HCT116 (cell line): Measurements from ENCODE around the gene MICOS13.

Experiments
- CTCF ChIP-seq, 3 experiments: fragments of 200-600 bp in 1 of 3; sonication (generic) in 1 of 3; IDR thresholded peaks in 2 of 3; conservative IDR thresholded peaks in 1 of 3; 2 replicates each; pipeline ENCODE4 v1.5.1; 2012 to 2017; ENCODE audit warnings: low read depth in 2 of 3, low read length in 2 of 3, antibody characterized with exemption in 1 of 3, borderline replicate concordance in 1 of 3, control low read depth in 1 of 3, mild to moderate bottlenecking in 1 of 3, mixed read lengths in 1 of 3, mixed run types in 1 of 3, moderate library complexity in 1 of 3; ENCODE audit not compliant: insufficient read depth in 1 of 3
- ELF1 ChIP-seq: IDR thresholded peaks from 2 replicates; pipeline ENCODE4 v1.6.1; 2012; ENCODE audit warnings: low read depth, borderline replicate concordance
- MAX ChIP-seq: IDR thresholded peaks from 2 replicates; pipeline ENCODE4 v1.6.1; 2012
- POLR2AphosphoS5 ChIP-seq: IDR thresholded peaks from 2 replicates; pipeline ENCODE4 v1.6.1; 2011; ENCODE audit warnings: mild to moderate bottlenecking, low read depth, low read length, moderate library complexity
- RAD21 ChIP-seq: IDR thresholded peaks from 2 replicates; pipeline ENCODE4 v1.6.1; 2012; ENCODE audit warnings: low read depth, mild to moderate bottlenecking
- ZFX ChIP-seq: fragments of 450-650 bp; IDR thresholded peaks from 2 replicates; pipeline ENCODE4 v1.6.1; 2017
- TF ChIP-seq, protein P1 (sequence below): IDR thresholded peaks from 2 replicates; pipeline ENCODE4 v1.6.1; 2012; ENCODE audit warnings: low read depth

- TF ChIP-seq POLR2AphosphoS5 (no peak), ELF1 (no peak), RAD21 (no peak), MAX (no peak), CTCF (IDR thresholded peaks at IDR 0.05 in 2 of 3, conservative IDR thresholded peaks at IDR 0.05 in 1 of 3; ENCODE audit: borderline replicate concordance in 1 of 3, insufficient read depth in 1 of 3, low read depth in 2 of 3, low read length in 2 of 3) (no peak), ZFX (no peak)
- TF ChIP-seq, protein P1, sequence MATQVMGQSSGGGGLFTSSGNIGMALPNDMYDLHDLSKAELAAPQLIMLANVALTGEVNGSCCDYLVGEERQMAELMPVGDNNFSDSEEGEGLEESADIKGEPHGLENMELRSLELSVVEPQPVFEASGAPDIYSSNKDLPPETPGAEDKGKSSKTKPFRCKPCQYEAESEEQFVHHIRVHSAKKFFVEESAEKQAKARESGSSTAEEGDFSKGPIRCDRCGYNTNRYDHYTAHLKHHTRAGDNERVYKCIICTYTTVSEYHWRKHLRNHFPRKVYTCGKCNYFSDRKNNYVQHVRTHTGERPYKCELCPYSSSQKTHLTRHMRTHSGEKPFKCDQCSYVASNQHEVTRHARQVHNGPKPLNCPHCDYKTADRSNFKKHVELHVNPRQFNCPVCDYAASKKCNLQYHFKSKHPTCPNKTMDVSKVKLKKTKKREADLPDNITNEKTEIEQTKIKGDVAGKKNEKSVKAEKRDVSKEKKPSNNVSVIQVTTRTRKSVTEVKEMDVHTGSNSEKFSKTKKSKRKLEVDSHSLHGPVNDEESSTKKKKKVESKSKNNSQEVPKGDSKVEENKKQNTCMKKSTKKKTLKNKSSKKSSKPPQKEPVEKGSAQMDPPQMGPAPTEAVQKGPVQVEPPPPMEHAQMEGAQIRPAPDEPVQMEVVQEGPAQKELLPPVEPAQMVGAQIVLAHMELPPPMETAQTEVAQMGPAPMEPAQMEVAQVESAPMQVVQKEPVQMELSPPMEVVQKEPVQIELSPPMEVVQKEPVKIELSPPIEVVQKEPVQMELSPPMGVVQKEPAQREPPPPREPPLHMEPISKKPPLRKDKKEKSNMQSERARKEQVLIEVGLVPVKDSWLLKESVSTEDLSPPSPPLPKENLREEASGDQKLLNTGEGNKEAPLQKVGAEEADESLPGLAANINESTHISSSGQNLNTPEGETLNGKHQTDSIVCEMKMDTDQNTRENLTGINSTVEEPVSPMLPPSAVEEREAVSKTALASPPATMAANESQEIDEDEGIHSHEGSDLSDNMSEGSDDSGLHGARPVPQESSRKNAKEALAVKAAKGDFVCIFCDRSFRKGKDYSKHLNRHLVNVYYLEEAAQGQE = no peak
Measured at GRCh38 chr19:5671600-5671999, 8.7 kb downstream of the MICOS13 start.
